Activated CD4-positive, alpha-beta T cell treated with anti-CD3 and anti-CD28 coated beads for 36 hours (primary cell): ENCODE data around the gene RTBDN. TPM values are rescaled to one million over a fixed set of nuclear protein-coding genes. Genes with fewer than 3 reads are reported as not detected.

Source experiments
- ATAC-seq: fragments of 200-7000 bp; cut with Tn5 transposase; one replicate; pipeline ENCODE4 v1.10.0; 2021; ENCODE audit warnings: mild to moderate bottlenecking, moderate library complexity
- CTCF ChIA-PET: fragments of 350-600 bp; sonication (Branson Sonifier 250); formaldehyde crosslinking; loops from one replicate; lab custom pipeline; 2021; ENCODE audit warnings: antibody characterized with exemption; lab: Charles Lee
- POLR2A ChIA-PET: fragments of 350-600 bp; sonication (Branson Sonifier 250); formaldehyde crosslinking; loops from one replicate; lab custom pipeline; 2021; ENCODE audit warnings: antibody characterized with exemption, inconsistent platforms; lab: Charles Lee
- DNase-seq: peaks from one replicate; pipeline ENCODE4 v3.0.0-alpha.2; 2020
- H3K27ac Mint-ChIP-seq: one replicate; pipeline ENCODE4 v1.8.0; 2021; ENCODE audit warnings: mixed read lengths
- H3K27me3 Mint-ChIP-seq: one replicate; pipeline ENCODE4 v1.8.0; 2021; ENCODE audit warnings: mixed read lengths
- H3K36me3 Mint-ChIP-seq: one replicate; pipeline ENCODE4 v1.8.0; 2021; ENCODE audit warnings: low read depth, mixed read lengths
- H3K4me1 Mint-ChIP-seq: one replicate; pipeline ENCODE4 v1.8.0; 2021; ENCODE audit warnings: mixed read lengths
- H3K4me3 Mint-ChIP-seq: one replicate; pipeline ENCODE4 v1.8.0; 2021; ENCODE audit warnings: mild to moderate bottlenecking, moderate library complexity, mixed read lengths
- H3K9me3 Mint-ChIP-seq: one replicate; pipeline ENCODE4 v1.8.0; 2021; ENCODE audit warnings: low read depth, mixed read lengths
- intact Hi-C, 2 experiments: fragments of 100-400 bp; cut with DNase I in 1 of 2; cut with micrococcal nuclease in 1 of 2; formaldehyde crosslinking; loops; one replicate each; pipeline versions ENCODE4 v1.14.2 to v1.15.1; 2022 to 2024; cut with DNase I, micrococcal nuclease
- total RNA-seq, 2 experiments: library from RNA; stranded (reverse); gene quantifications; one replicate each; pipeline ENCODE4 v1.2.3, GENCODE V29; 2021

Gene RTBDN
- total RNA-seq, 2 experiments from 2014 or later, result not detected

DNA sequence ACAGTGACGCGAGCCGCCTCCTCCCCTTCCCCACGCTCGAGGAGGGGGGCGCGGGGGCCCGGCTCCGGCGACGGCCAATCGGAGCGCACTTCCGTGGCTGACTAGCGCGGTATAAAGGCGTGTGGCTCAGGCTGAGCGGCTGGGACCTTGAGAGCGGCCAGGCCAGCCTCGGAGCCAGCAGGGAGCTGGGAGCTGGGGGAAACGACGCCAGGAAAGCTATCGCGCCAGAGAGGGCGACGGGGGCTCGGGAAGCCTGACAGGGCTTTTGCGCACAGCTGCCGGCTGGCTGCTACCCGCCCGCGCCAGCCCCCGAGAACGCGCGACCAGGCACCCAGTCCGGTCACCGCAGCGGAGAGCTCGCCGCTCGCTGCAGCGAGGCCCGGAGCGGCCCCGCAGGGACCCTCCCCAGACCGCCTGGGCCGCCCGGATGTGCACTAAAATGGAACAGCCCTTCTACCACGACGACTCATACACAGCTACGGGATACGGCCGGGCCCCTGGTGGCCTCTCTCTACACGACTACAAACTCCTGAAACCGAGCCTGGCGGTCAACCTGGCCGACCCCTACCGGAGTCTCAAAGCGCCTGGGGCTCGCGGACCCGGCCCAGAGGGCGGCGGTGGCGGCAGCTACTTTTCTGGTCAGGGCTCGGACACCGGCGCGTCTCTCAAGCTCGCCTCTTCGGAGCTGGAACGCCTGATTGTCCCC is 42.9 kb downstream of the RTBDN start, which contains the start of gene JUNB:
JUNB (plus strand) TSS at position 142 of the 706 bp plus-strand sequence; CDS start at position 428, 286 bp downstream.
- no peaks in the 10 kb centered on the region for H3K27me3 Mint-ChIP-seq
- CTCF ChIA-PET, result interaction anchor here (1.0 to 15.0 kb wide), 5 partner anchors 11 to 361 kb away, joined by 3 to 451 read pairs (median 4); partner anchors contain the start of genes HOOK2, PRDX2 and THSD8
- H3K4me3 Mint-ChIP-seq, result peak within 1 kb of the TSS; percentile 92
- ATAC-seq (peak; percentile 51), DNase-seq (peak; percentile 98)
- peaks cover 23% of the 10 kb centered on the region for H3K36me3 Mint-ChIP-seq
- no peaks in the 10 kb centered on the region for H3K9me3 Mint-ChIP-seq
- peak within 1 kb of the TSS; percentile 98 for H3K27ac Mint-ChIP-seq
- intact Hi-C loops, result loop anchor here (1.0 to 10.0 kb wide), 13 partner anchors 9 to 1829 kb away; partner anchors contain the start of genes CALR (in 2 of the 2), ADGRE5 (in 1 of the 2), IER2 (in 1 of the 2) and NACC1 (in 1 of the 2)
- peaks cover 38% of the 10 kb centered on the region for H3K4me1 Mint-ChIP-seq
- POLR2A ChIA-PET, result interaction anchor here (0.6 to 3.1 kb wide), 13 partner anchors 9 to 1291 kb away, joined by 3 to 53 read pairs (median 9); partner anchors contain the start of genes DHPS, GCDH, GET3 and RNASEH2A

DNA sequence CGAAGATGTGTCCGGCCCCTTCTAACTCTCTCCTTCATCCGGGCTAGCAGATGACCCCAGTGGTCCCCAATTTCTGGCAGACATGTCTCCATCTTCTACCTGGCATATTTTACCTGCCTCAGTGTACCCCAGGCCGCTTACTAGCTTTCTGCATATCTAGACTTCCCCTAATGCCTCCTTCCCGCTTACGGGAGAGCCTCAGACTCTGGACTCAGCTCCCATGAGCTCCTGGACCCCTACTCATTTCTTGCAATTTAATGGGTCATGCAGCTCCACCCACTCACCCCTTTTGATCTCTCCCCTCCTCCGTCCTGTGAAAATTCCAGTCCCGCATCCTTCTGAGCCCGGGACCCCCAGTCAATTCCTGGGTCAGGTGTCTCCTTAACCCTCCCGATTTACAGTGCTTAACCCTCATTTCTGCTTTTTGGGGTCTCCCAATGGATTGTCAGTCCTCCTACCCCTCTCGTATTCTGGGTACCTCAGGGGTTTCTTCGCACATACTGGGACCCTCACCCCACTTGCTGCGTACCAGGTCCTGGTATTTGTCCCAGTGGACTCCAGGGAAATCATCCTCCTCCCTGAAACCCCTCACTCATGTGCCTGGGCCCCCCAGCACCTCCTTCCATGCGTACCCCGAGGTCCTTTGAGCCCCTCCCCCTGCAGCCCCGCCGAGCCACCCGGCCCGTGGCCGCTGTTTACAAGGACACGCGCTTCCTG is 43.6 kb downstream of the RTBDN start:
- peak overlapping the region; percentile 98 for H3K27ac Mint-ChIP-seq
- DNase-seq, result peak; percentile 46
- peaks cover 31% of the 10 kb centered on the region for H3K4me1 Mint-ChIP-seq
- ATAC-seq, result no peak
- peaks cover 19% of the 10 kb centered on the region for H3K36me3 Mint-ChIP-seq
- peak overlapping the region; percentile 92 for H3K4me3 Mint-ChIP-seq
- no peaks in the 10 kb centered on the region for H3K9me3 Mint-ChIP-seq
- intact Hi-C loops, result loop anchor here (1.0 to 10.0 kb wide), 12 partner anchors 8 to 1828 kb away; partner anchors contain the start of genes ADGRE5 (in 1 of the 2), CALR (in 1 of the 2), IER2 (in 1 of the 2) and NACC1 (in 1 of the 2)
- ChIA-PET CTCF (interaction anchor here (0.6 to 15.0 kb wide), 5 partner anchors 13 to 362 kb away, joined by 3 to 451 read pairs (median 3); partner anchors contain the start of gene HOOK2), POLR2A (interaction anchor here (0.6 to 3.1 kb wide), 11 partner anchors 8 to 1291 kb away, joined by 3 to 53 read pairs (median 9); partner anchors contain the start of genes DHPS, GCDH, GET3 and RNASEH2A)
- no peaks in the 10 kb centered on the region for H3K27me3 Mint-ChIP-seq

GRCh38 chr19:12789904-12790619 is 44.3 kb downstream of the RTBDN start:
- peaks cover 18% of the 10 kb centered on the region for H3K36me3 Mint-ChIP-seq
- H3K9me3 Mint-ChIP-seq, result no peaks in the 10 kb centered on the region
- H3K27me3 Mint-ChIP-seq, result no peaks in the 10 kb centered on the region
- peak; percentile 48 for ATAC-seq
- ChIA-PET POLR2A (interaction anchor here (0.8 to 3.1 kb wide), 4 partner anchors 12 to 150 kb away, joined by 4 to 40 read pairs (median 8); no protein-coding TSS in a partner anchor), CTCF (interaction anchor here (0.6 to 15.0 kb wide), 4 partner anchors 12 to 149 kb away, joined by 3 to 451 read pairs (median 162); partner anchors contain the start of gene HOOK2)
- intact Hi-C loops, result loop anchor here (1.0 to 10.0 kb wide), 13 partner anchors 8 to 1828 kb away; partner anchors contain the start of genes TECR (in 2 of the 2), ADGRE5 (in 1 of the 2), CALR (in 1 of the 2) and IER2 (in 1 of the 2)
- H3K4me3 Mint-ChIP-seq, result peak overlapping the region; percentile 92
- H3K4me1 Mint-ChIP-seq, result peaks cover 28% of the 10 kb centered on the region
- DNase-seq, result peak; percentile 99
- H3K27ac Mint-ChIP-seq, result peak overlapping the region; percentile 98

DNA sequence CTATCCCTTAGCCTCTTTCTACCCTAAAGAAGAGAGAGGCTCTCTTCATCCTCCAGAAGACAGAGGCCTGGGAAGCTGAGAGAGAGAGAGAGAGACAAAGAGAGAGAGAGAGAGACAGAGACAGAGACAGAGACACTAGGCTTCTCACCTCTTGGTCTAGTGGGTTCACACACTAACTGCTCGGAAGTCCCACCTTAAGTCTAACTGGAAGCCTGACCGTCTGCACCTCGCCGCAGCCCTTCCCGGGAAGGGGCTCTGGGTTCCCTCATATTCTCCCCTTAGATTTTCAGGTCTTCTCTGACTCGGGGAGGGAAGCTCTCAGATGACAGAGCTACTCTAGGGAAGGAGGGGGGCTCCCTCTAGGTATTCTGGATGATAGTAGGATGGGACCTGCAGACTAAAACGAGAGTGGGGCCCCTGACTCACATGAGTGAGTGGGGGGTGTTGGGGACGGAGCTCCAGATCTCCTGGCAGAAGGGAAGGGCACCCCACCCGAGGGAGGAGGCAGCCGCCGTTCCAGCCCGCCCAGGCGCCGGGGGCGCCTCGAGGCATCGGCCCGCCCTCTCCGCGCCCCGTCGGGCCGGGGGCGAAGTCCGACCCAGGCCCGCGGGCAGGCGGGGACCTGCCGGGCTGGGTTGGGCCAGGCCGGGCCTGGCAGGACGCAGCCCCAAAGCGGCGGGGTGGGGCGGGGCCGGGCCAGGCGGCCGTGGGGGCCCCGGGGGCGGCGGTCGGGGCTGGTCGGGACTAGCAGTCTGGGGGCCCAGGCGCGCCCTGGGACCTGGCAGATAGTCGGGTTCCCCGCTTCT is 45.1 kb downstream of the RTBDN start:
- DNase-seq (peak; percentile 67), ATAC-seq (no peak)
- Mint-ChIP-seq H3K36me3 (peaks cover 18% of the 10 kb centered on the region), H3K4me1 (peaks cover 21% of the 10 kb centered on the region), H3K27me3 (no peaks in the 10 kb centered on the region), H3K9me3 (no peaks in the 10 kb centered on the region), H3K4me3 (peak overlapping the region; percentile 92), H3K27ac (peak overlapping the region; percentile 98)
- intact Hi-C loops, result loop anchor here (2.0 to 10.0 kb wide), 3 partner anchors 1054 to 1736 kb away; partner anchors contain the start of gene TECR (in 1 of the 2)
- POLR2A ChIA-PET, result interaction anchor here (0.7 to 2.4 kb wide), 4 partner anchors 11 to 149 kb away, joined by 3 to 9 read pairs (median 6); no protein-coding TSS in a partner anchor
- CTCF ChIA-PET, result interaction anchor here (0.6 to 3.4 kb wide), 4 partner anchors 9 to 272 kb away, joined by 3 to 39 read pairs (median 4); no protein-coding TSS in a partner anchor

DNA sequence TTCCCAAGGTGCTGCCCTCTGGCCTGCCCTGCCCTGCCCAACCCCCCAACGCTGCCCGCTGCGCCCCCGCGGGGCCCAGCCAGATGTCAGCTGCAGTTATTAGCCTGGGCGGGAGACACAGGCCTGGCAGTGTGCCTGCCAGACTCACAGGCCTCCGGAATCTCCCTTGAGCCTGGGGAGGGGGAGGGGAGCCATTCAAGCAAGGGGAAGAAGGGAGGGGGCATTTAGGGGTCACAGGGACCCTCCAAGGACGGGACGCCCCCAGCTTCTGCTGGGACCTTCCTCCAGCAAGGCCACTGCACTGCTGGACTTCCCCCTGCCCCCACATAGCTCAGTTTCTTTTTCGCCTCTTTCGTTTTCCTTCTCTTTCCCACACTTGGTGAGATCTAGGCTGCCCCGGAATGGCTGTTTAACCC is 45.7 kb downstream of the RTBDN start:
- intact Hi-C loops, result loop anchor here (2.0 to 10.0 kb wide), 3 partner anchors 1054 to 1736 kb away; partner anchors contain the start of gene TECR (in 1 of the 2)
- Mint-ChIP-seq H3K27me3 (no peaks in the 10 kb centered on the region), H3K27ac (peak overlapping the region; percentile 98), H3K9me3 (no peaks in the 10 kb centered on the region), H3K36me3 (peaks cover 15% of the 10 kb centered on the region), H3K4me3 (peak overlapping the region; percentile 92), H3K4me1 (peaks cover 18% of the 10 kb centered on the region)
- POLR2A ChIA-PET, result interaction anchor here (0.6 to 2.4 kb wide), 4 partner anchors 11 to 1573 kb away, joined by 3 to 9 read pairs (median 6); no protein-coding TSS in a partner anchor
- DNase-seq (peak; percentile 74), ATAC-seq (no peak)
- CTCF ChIA-PET, result interaction anchor here (0.8 to 3.4 kb wide), 4 partner anchors 7 to 273 kb away, joined by 3 to 39 read pairs (median 4); no protein-coding TSS in a partner anchor

GRCh38 chr19:12788042-12788681 is 46.2 kb downstream of the RTBDN start:
- Mint-ChIP-seq H3K27me3 (no peaks in the 10 kb centered on the region), H3K27ac (peak overlapping the region; percentile 98), H3K36me3 (peaks cover 13% of the 10 kb centered on the region), H3K4me1 (peaks cover 18% of the 10 kb centered on the region), H3K9me3 (no peaks in the 10 kb centered on the region), H3K4me3 (peak overlapping the region; percentile 92)
- ChIA-PET CTCF (interaction anchor here (1.0 to 3.4 kb wide), 3 partner anchors 8 to 273 kb away, joined by 3 to 39 read pairs (median 5); no protein-coding TSS in a partner anchor), POLR2A (interaction anchor here (0.6 to 2.4 kb wide), 2 partner anchors 10 to 1574 kb away, joined by 6 to 9 read pairs; no protein-coding TSS in a partner anchor)
- DNase-seq, result no peak
- ATAC-seq, result no peak
- intact Hi-C loops, result loop anchor here (2.0 to 10.0 kb wide), 3 partner anchors 1055 to 1737 kb away; partner anchors contain the start of gene TECR (in 1 of the 2)

DNA sequence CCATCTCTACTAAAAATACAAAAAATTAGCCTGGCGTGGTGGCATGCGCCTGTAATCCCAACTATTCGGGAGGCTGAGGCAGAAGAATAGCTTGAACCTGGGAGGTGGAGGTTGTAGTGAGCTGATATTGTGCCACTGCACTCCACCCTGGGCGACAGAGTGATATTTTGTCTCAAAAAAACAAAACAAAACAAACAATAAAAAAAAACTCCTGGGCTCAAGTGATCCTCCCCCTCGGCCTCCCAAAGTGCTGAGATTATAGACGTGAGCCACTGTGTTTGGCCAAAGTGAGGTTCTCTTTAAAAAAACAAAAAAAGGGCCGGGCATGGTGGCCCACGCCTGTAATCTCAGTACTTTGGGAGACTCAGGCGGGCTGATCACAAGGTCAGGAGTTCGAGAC is 46.9 kb downstream of the RTBDN start:
- H3K27ac Mint-ChIP-seq, result no peak overlapping the region

DNA sequence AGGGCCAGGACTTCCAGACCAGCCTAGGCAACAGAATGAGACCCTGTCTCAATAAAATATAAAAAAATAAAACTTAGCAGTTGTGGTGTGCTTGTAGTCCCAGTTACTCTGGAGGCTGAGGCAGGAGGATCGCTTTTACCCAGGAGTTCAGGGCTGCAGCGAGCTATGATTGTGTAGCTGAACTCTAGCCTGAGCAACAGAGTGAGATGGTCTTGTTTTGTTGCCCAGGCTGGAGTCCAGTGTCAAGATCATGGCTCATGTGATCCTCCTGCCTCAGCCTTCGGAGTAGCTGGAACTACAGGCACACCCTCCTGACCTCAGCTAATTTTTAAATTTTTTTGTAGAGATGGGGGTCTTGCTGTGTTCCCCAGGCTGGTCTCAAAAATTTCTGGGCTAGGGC is 47.4 kb downstream of the RTBDN start:
- intact Hi-C loops, result loop anchor here (10.0 kb wide), 2 partner anchors 1578 to 1738 kb away; partner anchors contain the start of gene TECR (in 1 of the 2)
- H3K4me1 Mint-ChIP-seq, result peaks cover 21% of the 10 kb centered on the region
- no peaks in the 10 kb centered on the region for H3K9me3 Mint-ChIP-seq
- no peak for DNase-seq
- CTCF ChIA-PET, result interaction anchor here (0.7 to 3.4 kb wide), 2 partner anchors 9 kb away, joined by 6 to 39 read pairs; no protein-coding TSS in a partner anchor
- no peaks in the 10 kb centered on the region for H3K27me3 Mint-ChIP-seq
- peak overlapping the region; percentile 69 for H3K27ac Mint-ChIP-seq
- peaks cover 5% of the 10 kb centered on the region for H3K36me3 Mint-ChIP-seq
- POLR2A ChIA-PET, result no interaction called here
- no peak overlapping the region for H3K4me3 Mint-ChIP-seq
- ATAC-seq, result no peak

More for the DNA sequence above, 46.9 kb downstream of the RTBDN start:
- H3K4me1 Mint-ChIP-seq, result peaks cover 18% of the 10 kb centered on the region
- no peaks in the 10 kb centered on the region for H3K9me3 Mint-ChIP-seq
- H3K27me3 Mint-ChIP-seq, result no peaks in the 10 kb centered on the region
- intact Hi-C loops, result loop anchor here (10.0 kb wide), 2 partner anchors 1577 to 1737 kb away; partner anchors contain the start of gene TECR (in 1 of the 2)
- ATAC-seq (no peak), DNase-seq (no peak)
- ChIA-PET POLR2A (interaction anchor here (2.4 kb wide), 1 partner anchor 9 kb away, joined by 9 read pairs; no protein-coding TSS in a partner anchor), CTCF (interaction anchor here (1.3 to 3.4 kb wide), 2 partner anchors 9 to 10 kb away, joined by 5 to 39 read pairs; no protein-coding TSS in a partner anchor)
- no peak overlapping the region for H3K4me3 Mint-ChIP-seq
- H3K36me3 Mint-ChIP-seq, result peaks cover 7% of the 10 kb centered on the region
